Retina (tissue), 1 donor: Measurements from ENCODE around the gene PBX4.

Experiments used
- DNase-seq: peaks from one replicate; pipeline ENCODE4 v3.0.0-alpha.2; 2016

PBX4 gene

DNA sequence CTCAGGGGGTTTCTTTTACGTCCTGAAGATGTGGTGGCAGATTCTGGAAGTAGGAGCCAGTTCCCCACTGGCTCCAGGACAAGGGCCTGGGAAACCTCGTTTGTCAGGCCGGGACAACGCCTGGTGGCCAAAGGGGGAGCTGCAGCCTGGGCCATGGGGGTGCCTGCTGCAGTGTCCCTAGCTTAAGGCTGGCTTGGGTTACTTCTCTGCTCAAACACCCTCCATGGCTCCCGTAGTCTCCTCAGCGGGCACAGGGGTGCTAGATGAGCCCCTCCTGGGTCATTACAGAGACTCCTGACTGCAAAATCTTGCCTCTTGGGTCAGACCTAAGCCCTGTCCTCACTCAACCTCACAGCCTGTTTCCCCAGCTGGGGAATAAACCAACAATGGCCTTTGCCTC, 65.7 kb downstream of the PBX4 start:
- DNase-seq: no peak

DNA sequence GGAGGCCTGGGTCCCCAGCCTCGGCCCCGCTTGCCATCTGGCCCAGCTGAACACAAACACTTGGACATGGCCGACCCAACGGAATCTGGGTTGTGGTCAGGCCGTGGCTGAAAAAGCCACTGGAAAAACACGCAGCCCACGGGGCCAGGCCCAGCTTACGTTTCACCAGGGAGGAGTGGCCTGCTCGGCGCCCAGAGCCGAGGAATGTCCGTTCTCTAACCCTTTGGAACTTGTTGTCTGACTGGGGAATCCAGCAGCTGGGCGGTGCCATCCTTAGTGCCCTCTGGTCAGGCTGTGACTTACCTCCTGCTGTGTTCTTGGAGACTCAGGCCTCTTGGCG, 66.7 kb downstream of the PBX4 start:
- no peak for DNase-seq

DNA sequence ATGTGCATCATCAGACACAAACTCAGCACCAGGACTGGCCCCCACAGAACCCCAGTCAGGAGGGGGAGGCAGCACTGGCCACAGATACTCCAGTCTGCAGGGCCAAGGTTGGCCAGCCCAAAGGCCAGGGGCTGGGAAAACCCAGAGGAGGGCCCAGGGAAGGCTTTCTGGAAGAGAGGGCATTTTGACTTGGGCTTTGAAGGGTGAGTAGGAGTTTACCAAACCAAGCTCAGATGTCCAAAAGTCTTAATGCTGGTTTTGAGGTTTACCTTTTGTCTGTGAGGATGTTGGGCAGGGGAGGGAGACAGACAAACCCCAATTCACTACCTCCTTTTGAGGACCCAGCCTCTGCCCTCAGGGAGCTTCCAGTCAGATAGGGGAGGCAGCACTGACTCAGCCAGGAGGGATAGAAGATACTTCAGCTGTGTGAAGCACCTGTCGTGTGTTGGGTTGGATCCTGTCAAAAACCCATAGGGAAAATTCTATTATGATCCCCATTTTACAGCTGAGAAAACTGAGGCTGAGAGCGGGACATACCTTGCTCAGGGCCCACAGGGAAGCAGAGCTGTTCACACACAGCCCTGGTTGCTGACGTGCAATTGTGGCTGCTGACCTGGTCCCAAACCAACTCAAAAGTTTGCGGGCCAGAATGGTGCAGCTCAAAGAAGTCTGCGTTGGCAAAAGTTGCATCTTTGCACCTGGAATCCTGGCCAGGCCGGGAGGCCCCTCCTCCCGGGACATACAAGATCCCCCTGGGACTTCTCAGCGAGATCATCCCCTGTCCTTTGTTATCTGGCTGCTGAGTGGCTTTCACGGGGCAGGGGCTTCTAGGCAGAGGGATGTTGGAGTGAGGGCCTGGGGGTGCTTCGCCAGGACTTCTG, 67.3 kb downstream of the PBX4 start:
- DNase-seq: no peak

- no peak for DNase-seq
Measured at GRCh38 chr19:19550485-19550929, 68.0 kb downstream of the PBX4 start.

GRCh38 chr19:19549804-19550464, 68.6 kb downstream of the PBX4 start:
- no peak for DNase-seq

DNA sequence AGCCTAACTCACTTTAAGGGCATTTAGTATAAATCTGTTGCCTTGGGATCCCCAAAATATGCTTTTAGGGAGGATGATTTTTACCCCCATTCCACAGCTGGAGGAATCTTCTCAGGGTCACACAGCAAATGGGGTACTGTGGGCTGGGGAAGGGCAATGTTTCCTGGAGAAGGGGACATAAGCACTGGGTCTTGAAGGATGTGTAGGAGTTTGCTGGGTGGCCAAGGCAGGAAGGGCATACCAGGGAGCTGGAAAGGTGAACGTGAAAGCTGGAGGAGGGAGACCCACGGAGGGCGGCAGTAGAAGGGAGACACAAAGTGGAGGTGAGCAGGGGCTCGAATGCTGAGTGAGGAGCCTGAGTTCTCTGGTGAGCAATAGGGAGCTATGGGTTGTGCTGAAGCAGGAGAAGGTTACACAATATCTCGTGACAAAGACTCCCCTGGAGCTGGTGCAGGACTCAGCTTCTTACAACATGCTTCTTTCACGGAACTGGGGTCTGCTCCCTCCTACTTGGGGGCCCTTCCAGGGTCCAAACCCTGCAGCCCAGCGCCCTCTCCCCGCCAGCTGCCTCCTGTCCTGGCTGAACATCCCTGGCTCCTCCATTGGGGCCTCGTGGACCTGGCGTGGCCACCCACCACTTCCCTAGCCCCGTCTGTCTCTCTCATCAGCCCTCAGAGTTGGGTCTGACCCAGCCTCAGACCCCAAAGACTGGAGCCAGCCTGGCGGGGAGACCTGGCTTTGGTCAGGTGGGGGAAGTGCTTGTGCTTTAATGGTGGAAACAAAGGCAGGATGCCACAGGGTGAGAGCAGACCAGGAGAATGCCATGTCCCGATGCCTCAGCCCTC, 69.3 kb downstream of the PBX4 start:
- no peak for DNase-seq

GRCh38 chr19:19547674-19548336, 70.7 kb downstream of the PBX4 start:
- no peak for DNase-seq

GRCh38 chr19:19546751-19547162, 71.7 kb downstream of the PBX4 start:
- DNase-seq: no peak

DNA sequence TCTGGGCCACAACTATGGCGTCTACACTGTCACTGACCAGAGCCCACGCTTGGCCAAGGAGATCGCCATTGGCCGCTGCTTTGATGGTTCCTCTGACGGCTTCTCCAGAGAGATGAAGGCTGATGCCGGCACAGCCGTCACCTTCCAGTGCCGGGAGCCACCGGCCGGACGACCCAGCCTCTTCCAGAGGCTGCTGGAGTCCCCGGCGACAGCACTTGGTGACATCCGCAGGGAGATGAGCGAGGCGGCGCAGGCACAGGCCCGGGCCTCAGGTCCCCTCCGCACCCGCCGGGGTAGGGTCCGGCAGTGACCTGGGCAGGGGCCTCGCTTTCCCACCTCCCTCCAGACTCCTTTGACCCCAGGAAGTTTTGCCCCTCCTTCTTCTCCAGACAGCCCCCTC, 72.8 kb downstream of the PBX4 start:
- DNase-seq: no peak

DNA sequence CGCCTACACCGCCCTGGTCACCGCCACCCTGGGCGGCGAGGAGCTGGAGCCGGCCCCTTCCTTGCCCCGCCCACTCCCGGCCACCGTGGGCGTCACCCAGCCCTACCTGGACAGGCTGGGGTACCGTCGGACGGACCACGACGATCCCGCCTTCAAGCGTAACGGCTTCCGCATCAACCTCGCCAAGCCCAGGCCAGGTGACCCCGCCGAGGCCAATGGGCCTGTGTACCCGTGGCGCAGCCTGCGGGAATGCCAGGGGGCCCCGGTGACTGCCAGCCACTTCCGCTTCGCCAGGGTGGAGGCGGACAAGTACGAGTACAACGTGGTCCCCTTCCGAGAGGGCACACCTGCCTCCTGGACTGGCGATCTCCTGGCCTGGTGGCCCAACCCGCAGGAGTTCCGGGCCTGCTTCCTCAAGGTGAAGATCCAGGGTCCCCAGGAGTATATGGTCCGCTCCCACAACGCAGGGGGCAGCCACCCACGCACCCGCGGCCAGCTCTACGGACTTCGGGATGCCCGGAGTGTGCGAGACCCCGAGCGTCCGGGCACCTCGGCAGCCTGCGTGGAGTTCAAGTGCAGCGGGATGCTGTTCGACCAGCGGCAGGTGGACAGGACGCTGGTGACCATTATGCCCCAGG, 73.4 kb downstream of the PBX4 start:
- DNase-seq: no peak

GRCh38 chr19:19544257-19544953, 74.1 kb downstream of the PBX4 start:
- no peak for DNase-seq

DNA sequence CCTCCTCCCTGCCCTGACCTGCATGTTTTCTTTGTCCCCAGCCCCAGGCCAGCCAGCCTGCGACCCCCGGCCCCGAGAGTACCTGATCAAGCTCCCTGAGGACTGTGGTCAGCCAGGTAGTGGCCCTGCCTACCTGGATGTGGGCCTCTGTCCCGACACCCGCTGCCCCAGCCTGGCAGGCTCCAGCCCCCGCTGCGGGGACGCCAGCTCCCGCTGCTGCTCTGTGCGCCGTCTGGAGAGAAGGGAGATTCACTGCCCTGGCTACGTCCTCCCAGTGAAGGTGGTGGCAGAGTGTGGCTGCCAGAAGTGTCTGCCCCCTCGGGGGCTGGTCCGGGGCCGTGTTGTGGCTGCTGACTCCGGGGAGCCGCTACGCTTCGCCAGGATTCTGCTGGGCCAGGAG, 74.8 kb downstream of the PBX4 start:
- no peak for DNase-seq

DNA sequence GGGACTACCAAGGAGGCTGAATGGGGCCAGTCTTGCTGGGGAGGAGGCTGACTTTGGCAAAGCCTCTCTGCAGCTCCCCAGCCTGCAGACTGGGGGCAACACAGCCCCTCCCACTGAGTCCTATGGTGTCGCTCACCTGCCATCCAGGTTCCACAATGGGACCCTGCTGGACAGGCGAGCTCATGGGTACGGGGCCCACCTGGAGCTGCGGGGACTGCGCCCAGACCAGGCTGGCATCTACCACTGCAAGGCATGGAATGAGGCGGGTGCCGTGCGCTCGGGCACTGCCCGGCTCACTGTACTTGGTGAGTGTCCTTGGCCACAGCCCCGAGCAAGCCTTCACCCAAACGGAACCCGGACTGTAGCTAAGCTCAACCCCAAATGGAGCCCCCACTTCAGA, 75.4 kb downstream of the PBX4 start:
- no peak for DNase-seq

DNA sequence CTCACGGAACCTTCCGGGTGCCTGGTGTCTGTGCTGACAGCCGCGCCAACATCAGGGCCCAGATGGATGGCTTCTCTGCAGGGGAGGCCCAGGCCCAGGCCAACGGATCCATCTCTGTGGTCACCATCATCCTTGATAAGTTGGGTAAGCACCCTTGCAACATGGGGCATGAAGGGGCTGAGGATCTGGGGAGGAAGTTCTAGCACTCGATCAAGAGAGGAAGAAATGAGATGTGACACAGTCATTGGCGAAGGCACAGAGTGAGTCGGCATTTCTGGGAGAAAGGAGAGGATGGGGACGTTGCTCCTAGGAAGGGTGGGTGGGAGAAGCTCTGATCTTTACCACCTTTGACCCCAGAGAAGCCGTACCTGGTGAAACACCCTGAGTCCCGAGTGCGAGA, 76.0 kb downstream of the PBX4 start:
- no peak for DNase-seq

- no peak for DNase-seq
Measured at GRCh38 chr19:19541616-19542015, 76.9 kb downstream of the PBX4 start.

DNA sequence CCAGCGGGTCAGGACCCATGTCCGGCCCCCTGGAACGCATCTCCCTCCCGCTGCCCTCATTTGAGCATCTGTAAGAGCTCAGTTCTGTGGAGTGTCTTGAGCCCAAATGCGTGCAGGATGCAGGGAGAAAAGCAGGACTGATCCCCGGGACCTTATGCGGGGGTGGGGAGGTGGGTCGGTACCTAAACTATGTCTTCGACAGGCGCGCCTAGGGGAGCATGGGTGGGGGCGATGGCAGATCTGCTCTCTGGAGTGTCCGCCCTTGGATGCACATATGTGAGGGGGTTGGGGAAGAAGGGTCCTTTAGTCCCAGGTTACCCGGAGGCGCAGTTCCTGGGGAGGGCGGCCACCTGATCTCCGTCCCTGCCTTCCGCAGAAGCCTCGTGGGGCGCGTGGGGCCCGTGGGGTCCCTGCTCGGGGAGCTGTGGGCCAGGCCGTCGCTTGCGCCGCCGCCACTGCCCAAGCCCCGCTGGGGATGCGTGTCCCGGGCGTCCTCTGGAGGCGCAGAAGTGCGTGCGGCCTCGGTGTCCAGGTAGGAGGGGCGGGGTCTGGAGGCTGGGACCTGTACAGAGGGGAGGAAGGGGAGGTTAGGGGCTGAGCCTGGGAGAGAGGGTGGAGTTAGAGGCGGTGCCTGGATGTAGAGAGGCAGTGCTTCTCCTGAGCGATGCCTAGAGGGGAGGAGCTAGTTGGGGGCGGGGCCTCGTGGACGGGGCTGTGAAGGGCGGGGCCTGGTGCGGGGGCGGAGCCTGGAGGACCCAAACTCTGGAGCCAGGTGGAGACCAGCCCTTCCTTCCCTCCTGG, 77.6 kb downstream of the PBX4 start:
- peak; percentile 36 for DNase-seq

DNA sequence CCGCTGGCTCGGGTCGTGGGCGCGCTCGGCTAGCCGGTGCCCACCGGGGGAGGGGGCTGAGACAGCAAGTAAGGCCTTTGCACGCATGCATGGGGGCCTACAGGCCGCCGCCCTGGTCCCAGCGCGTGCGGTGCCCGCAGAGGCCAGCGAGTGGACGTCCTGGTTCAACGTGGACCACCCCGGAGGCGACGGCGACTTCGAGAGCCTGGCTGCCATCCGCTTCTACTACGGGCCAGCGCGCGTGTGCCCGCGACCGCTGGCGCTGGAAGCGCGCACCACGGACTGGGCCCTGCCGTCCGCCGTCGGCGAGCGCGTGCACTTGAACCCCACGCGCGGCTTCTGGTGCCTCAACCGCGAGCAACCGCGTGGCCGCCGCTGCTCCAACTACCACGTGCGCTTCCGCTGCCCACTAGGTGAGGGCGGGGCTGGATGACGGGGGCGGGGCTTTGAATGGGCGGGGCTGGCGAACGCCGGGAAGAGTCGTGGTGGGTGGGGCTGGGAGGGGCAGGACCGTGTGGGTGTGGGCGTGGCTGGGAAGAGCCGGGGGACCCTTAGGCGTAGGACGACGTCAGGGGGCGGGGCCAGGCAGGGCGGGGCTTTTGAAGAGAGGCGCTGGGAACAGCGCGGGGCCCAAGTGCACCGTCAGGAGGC, 78.3 kb downstream of the PBX4 start:
- peak; percentile 74 for DNase-seq

GRCh38 chr19:19539698-19540063, 78.8 kb downstream of the PBX4 start:
- DNase-seq: no peak

DNA sequence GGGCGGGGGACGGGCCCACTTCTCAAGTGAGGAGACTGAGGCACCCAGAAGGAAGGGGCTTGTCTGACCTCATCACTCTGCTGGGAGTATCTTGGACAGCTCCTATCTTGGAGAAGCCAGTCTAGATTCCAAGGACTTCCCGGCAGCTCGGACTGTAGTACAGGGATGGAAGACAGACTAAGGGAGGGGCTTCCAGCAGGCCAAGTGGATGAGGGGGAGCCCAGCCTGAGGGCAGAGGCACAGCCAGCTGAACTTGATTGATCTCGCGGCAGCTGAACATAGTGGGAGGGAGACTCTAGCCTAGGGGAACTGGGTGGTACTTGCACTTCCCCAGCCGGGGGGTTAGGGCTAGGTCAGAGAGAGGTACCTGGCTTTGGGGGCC, 79.7 kb downstream of the PBX4 start:
- peak; percentile 43 for DNase-seq

GRCh38 chr19:19538061-19538784, 80.3 kb downstream of the PBX4 start, which contains the start of gene CILP2:
Gene CILP2 (plus strand): TSS chr19:19538265. CDS start chr19:19538350, 85 bp downstream.
- DNase-seq: peak; percentile 77
